ENCODE data around the gene PACS1. TPM values are rescaled to one million over a fixed set of nuclear protein-coding genes. Genes with fewer than 3 reads are reported as not detected.

PACS1 gene
- total RNA-seq, 4 donors from 2014 or later: 17.9 to 37.6 (median 25.4) TPM

GRCh38 chr11:66172146-66172545 lies 102.1 kb downstream of the PACS1 start:
- Histone ChIP-seq H3K36me3 (peaks cover 0 to 17% (median 0%) of the 10 kb centered on the region in 3 donors), H3K4me1 (peaks cover 0 to 12% (median 0%) of the 10 kb centered on the region in 3 donors), H3K27me3 (no peaks in the 10 kb centered on the region), H3K9me3 (no peaks in the 10 kb centered on the region), H3K4me3 (no peak overlapping the region), H3K27ac (no peak overlapping the region)
- TF ChIP-seq CTCF (IDR thresholded peaks at IDR 0.05) (no peak), POLR2A (IDR thresholded peaks at IDR 0.05) (no peak)
- no peak for DNase-seq
- WGBS, 2 donors: 49 to 70% methylated on average over 4 to 6 of the region's 8 CpGs
- intact Hi-C loops (cut with DNase I): no loop called here

GRCh38 chr11:66176650-66177049 lies 106.6 kb downstream of the PACS1 start:
- no peaks in the 10 kb centered on the region for H3K9me3 ChIP-seq
- WGBS, 2 donors: 29 to 54% methylated on average over 6 to 7 of the region's 7 CpGs
- H3K27me3 ChIP-seq: no peaks in the 10 kb centered on the region
- no peak for DNase-seq
- intact Hi-C loops (cut with DNase I): no loop called here
- no peak for TF ChIP-seq POLR2A (IDR thresholded peaks at IDR 0.05)
- H3K4me3 ChIP-seq: no peak overlapping the region
- peaks cover 0 to 17% (median 0%) of the 10 kb centered on the region in 3 donors for H3K36me3 ChIP-seq
- H3K4me1 ChIP-seq: peaks cover 0 to 13% (median 0%) of the 10 kb centered on the region in 3 donors
- H3K27ac ChIP-seq: no peak overlapping the region

- H3K9me3 ChIP-seq: no peaks in the 10 kb centered on the region
- no peak for TF ChIP-seq CTCF (IDR thresholded peaks at IDR 0.05)
- no peak for TF ChIP-seq POLR2A (IDR thresholded peaks at IDR 0.05)
Observed at GRCh38 chr11:66178183-66178582, 108.1 kb downstream of the PACS1 start.

GRCh38 chr11:66178871-66179270 lies 108.8 kb downstream of the PACS1 start:
- no peaks in the 10 kb centered on the region for H3K9me3 ChIP-seq
- no peak for DNase-seq
- H3K4me3 ChIP-seq: no peak overlapping the region
- TF ChIP-seq CTCF (IDR thresholded peaks at IDR 0.05) (no peak), POLR2A (IDR thresholded peaks at IDR 0.05) (no peak)
- no peaks in the 10 kb centered on the region for H3K27me3 ChIP-seq
- intact Hi-C loops (cut with DNase I): no loop called here
- H3K27ac ChIP-seq: no peak overlapping the region
- H3K4me1 ChIP-seq: peaks cover 0 to 13% (median 0%) of the 10 kb centered on the region in 3 donors
- peaks cover 0 to under 1% (median 0%) of the 10 kb centered on the region in 3 donors for H3K36me3 ChIP-seq

More at GRCh38 chr11:66178183-66178582, 108.1 kb downstream of the PACS1 start:
- no peak for DNase-seq
- Histone ChIP-seq H3K4me1 (peaks cover 0 to 13% (median 0%) of the 10 kb centered on the region in 3 donors), H3K36me3 (peaks cover 0 to 8% (median 0%) of the 10 kb centered on the region in 3 donors), H3K4me3 (no peak overlapping the region), H3K27me3 (no peaks in the 10 kb centered on the region), H3K27ac (no peak overlapping the region)
- intact Hi-C loops (cut with DNase I): no loop called here
- WGBS, 2 donors: 85 to 98% methylated on average over 2 of the region's 2 CpGs

GRCh38 chr11:66181632-66182315 lies 111.7 kb downstream of the PACS1 start:
- Histone ChIP-seq H3K27me3 (no peaks in the 10 kb centered on the region), H3K36me3 (no peaks in the 10 kb centered on the region), H3K4me3 (no peak overlapping the region), H3K4me1 (peaks cover 0 to 4% (median 0%) of the 10 kb centered on the region in 3 donors), H3K27ac (no peak overlapping the region), H3K9me3 (no peaks in the 10 kb centered on the region)
- TF ChIP-seq POLR2A (IDR thresholded peaks at IDR 0.05): no peak
- no peak for TF ChIP-seq CTCF (IDR thresholded peaks at IDR 0.05)
- no peak for DNase-seq
- intact Hi-C loops (cut with DNase I): no loop called here
- WGBS, 2 donors: 75 to 93% methylated on average over 2 of the region's 2 CpGs
